ENCODE measurements around the gene RAB18.

DNA sequence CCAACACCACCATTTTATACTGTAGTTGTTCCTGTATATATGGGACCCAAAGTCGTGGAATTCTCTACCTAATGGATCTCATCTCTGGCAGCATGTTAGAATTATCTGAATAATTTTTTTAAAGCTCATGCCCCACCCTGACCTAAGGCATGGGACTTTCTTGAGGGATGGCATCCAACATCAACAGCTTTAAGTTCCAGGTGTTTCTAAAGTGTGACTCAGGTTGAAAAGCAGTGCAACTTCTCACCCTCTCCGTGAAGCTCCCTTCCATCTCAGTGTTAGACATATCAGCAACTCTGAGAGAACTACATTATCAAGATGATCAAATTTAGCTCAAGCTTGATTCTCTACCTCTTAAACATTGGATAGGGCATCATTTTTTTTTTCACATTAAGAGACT is 18.1 kb upstream of the RAB18 start:
- TF ChIP-seq, protein P1, sequence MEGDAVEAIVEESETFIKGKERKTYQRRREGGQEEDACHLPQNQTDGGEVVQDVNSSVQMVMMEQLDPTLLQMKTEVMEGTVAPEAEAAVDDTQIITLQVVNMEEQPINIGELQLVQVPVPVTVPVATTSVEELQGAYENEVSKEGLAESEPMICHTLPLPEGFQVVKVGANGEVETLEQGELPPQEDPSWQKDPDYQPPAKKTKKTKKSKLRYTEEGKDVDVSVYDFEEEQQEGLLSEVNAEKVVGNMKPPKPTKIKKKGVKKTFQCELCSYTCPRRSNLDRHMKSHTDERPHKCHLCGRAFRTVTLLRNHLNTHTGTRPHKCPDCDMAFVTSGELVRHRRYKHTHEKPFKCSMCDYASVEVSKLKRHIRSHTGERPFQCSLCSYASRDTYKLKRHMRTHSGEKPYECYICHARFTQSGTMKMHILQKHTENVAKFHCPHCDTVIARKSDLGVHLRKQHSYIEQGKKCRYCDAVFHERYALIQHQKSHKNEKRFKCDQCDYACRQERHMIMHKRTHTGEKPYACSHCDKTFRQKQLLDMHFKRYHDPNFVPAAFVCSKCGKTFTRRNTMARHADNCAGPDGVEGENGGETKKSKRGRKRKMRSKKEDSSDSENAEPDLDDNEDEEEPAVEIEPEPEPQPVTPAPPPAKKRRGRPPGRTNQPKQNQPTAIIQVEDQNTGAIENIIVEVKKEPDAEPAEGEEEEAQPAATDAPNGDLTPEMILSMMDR (IDR thresholded peaks at IDR 0.05; ENCODE audit: low read depth, low read length): no peak
- TF ChIP-seq, protein P2, sequence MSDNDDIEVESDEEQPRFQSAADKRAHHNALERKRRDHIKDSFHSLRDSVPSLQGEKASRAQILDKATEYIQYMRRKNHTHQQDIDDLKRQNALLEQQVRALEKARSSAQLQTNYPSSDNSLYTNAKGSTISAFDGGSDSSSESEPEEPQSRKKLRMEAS (IDR thresholded peaks at IDR 0.05; ENCODE audit: low read depth, low read length): no peak

Measured in NB4 (cell line).